CD4-positive, alpha-beta T cell treated with Interleukin-15 for 1 hour (primary cell): ENCODE results near the gene BCOR.

ENCODE experiments used
- DNase-seq: peaks from one replicate; pipeline ENCODE4 v3.0.0-alpha.2; 2020

The BCOR gene

GRCh38 chrX:40111868-40112267 lies 14.1 kb upstream of the BCOR start:
- no peak for DNase-seq

- no peak for DNase-seq
These were observed 11.7 kb upstream of the BCOR start for GRCh38 chrX:40109288-40110008.

- DNase-seq = peak; percentile 47
These were observed 11.2 kb upstream of the BCOR start for GRCh38 chrX:40108959-40109287.

- DNase-seq = no peak
These were observed 10.6 kb upstream of the BCOR start for GRCh38 chrX:40108162-40108958.

- DNase-seq = peak; percentile 67
These were observed 9.8 kb upstream of the BCOR start for GRCh38 chrX:40107291-40108161.

- DNase-seq = no peak
These were observed 9.0 kb upstream of the BCOR start for GRCh38 chrX:40106676-40107290.

GRCh38 chrX:40105835-40106675 lies 8.3 kb upstream of the BCOR start:
- DNase-seq = peak; percentile 67

- no peak for DNase-seq
These were observed 7.5 kb upstream of the BCOR start for GRCh38 chrX:40104985-40105834.

GRCh38 chrX:40104630-40104984 lies 6.8 kb upstream of the BCOR start:
- DNase-seq = peak; percentile 52

GRCh38 chrX:40103565-40104323 lies 6.0 kb upstream of the BCOR start:
- DNase-seq = no peak

- no peak for DNase-seq
These were observed 4.9 kb upstream of the BCOR start for GRCh38 chrX:40102393-40103381.

- DNase-seq = no peak
These were observed 3.7 kb upstream of the BCOR start for GRCh38 chrX:40101430-40101802.

GRCh38 chrX:40100537-40101429 lies 3.0 kb upstream of the BCOR start:
- DNase-seq = no peak

- DNase-seq = no peak
These were observed 2.4 kb upstream of the BCOR start for GRCh38 chrX:40100141-40100536.

- DNase-seq = peak; percentile 64
These were observed 1.5 kb upstream of the BCOR start for GRCh38 chrX:40099055-40099958.

- DNase-seq = peak; percentile 75
These were observed 701 bp upstream of the BCOR start for GRCh38 chrX:40098264-40099054.
